OCI-LY3 (cell line): ENCODE results near the gene NUMBL.

Source experiments
- H2AFZ ChIP-seq: fragments of 200-600, 300-600 bp; shearing (Covaris generic); 2 replicates; pipeline ENCODE4 v1.6.0; 2014; ENCODE audit warnings: antibody characterized with exemption, low read depth, low read length
- H3K27ac ChIP-seq: fragments of 200-600, 300-600 bp; sonication (generic); 2 replicates; pipeline ENCODE4 v1.5.1; 2014; ENCODE audit warnings: mild to moderate bottlenecking, low read length, moderate library complexity, mixed read lengths
- H3K27me3 ChIP-seq: fragments of 200-600, 300-600 bp; sonication (generic); 2 replicates; pipeline ENCODE4 v1.6.1; 2014; ENCODE audit warnings: low read depth, low read length, mixed read lengths
- H3K36me3 ChIP-seq: fragments of 200-600, 300-600 bp; sonication (generic); replicated peaks from 2 replicates; pipeline ENCODE3; 2014; ENCODE audit warnings: low read depth, low read length, mixed read lengths
- H3K4me1 ChIP-seq: fragments of 300-600, 200-600 bp; sonication (generic); 2 replicates; pipeline ENCODE4 v1.6.1; 2014; ENCODE audit warnings: low read length, mixed read lengths
- H3K4me2 ChIP-seq: fragments of 200-600, 300-600 bp; sonication (generic); 2 replicates; pipeline ENCODE4 v1.6.1; 2014; ENCODE audit warnings: low read length, mixed read lengths
- H3K4me3 ChIP-seq: fragments of 300-600, 200-600 bp; sonication (generic); 2 replicates; pipeline ENCODE4 v1.5.1; 2014; ENCODE audit warnings: antibody characterized with exemption, mild to moderate bottlenecking, low read length, moderate library complexity
- H3K79me2 ChIP-seq: fragments of 300-600, 200-600 bp; shearing (Covaris generic); 2 replicates; pipeline ENCODE4 v1.6.1; 2014; ENCODE audit warnings: mild to moderate bottlenecking, low read length, mixed read lengths
- H3K9ac ChIP-seq: fragments of 300-600, 200-600 bp; shearing (Covaris generic); 2 replicates; pipeline ENCODE4 v1.6.0; 2014; ENCODE audit warnings: mild to moderate bottlenecking, low read length, moderate library complexity
- H3K9me3 ChIP-seq: fragments of 200-600, 300-600 bp; shearing (Covaris generic); 2 replicates; pipeline ENCODE4 v1.6.1; 2014; ENCODE audit warnings: low read length, mixed read lengths; ENCODE audit not compliant: insufficient read depth
- H4K20me1 ChIP-seq: fragments of 200-600, 300-600 bp; sonication (generic); 2 replicates; pipeline ENCODE4 v1.6.1; 2016; ENCODE audit warnings: low read length, mixed read lengths; ENCODE audit not compliant: insufficient read depth
- CTCF ChIP-seq: fragments of 200-600, 300-600 bp; sonication (generic); IDR thresholded peaks from 2 replicates; pipeline ENCODE4 v1.5.1; 2014; ENCODE audit warnings: antibody characterized with exemption, low read length, low read depth
- EZH2phosphoT487 ChIP-seq: fragments of 200-600 bp; shearing (Covaris generic); IDR thresholded peaks from 2 replicates; pipeline ENCODE4 v1.6.1; 2018; ENCODE audit warnings: antibody characterized with exemption, mixed run types, low read depth

NUMBL gene

DNA sequence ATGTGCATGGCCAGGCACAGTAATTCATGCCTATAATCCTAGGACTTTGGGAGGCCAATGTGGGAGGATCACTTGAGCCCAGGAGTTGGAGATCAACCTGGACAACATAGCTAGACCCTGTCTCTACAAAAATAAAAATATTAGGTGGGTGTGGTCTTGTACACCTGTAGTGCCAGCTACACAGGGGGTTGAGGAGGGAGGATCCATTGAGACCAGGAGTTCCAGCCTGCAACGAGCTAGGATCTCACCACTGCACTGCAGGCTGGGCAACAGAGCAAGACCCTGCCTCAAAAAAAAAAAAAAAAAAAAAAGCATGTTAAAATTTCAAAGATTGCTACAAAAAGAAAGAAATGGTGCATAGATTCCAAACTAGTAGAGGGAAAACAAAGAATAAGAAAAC, 52.1 kb downstream of the NUMBL start:
- no peaks in the 10 kb centered on the region for H4K20me1 ChIP-seq
- H3K9ac ChIP-seq, result no peak overlapping the region
- no peaks in the 10 kb centered on the region for H3K9me3 ChIP-seq
- no peaks in the 10 kb centered on the region for H3K36me3 ChIP-seq
- no peak overlapping the region for H3K4me2 ChIP-seq
- TF ChIP-seq CTCF (no peak), EZH2phosphoT487 (no peak)
- no peak overlapping the region for H3K4me3 ChIP-seq
- no peak overlapping the region for H3K27ac ChIP-seq
- no peak overlapping the region for H2AFZ ChIP-seq
- no peaks in the 10 kb centered on the region for H3K79me2 ChIP-seq
- peaks cover 12% of the 10 kb centered on the region; the same call in 1 of the 2 replicates for H3K27me3 ChIP-seq
- no peaks in the 10 kb centered on the region for H3K4me1 ChIP-seq

DNA sequence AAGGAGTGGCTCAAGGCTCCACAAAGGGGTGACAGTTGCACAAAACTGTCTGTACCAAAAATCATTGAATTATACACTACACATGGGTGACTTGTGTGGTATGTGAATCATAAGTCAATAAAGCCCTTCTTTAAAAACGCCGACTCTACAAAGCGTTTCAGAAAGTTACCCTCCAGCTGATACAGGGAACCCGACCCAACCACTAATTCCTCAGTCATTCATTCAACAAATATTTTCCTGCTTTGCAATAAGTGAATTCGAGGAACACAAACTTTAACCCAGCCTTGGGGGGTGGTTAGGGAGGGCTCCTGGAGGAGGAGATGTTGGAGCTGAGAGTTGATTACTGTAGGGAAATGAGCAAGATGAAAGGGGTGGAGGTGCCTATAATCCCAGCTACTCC, 57.2 kb downstream of the NUMBL start:
- H3K79me2 ChIP-seq, result no peaks in the 10 kb centered on the region
- TF ChIP-seq EZH2phosphoT487, result no peak
- no peak for TF ChIP-seq CTCF
- peaks cover 12% of the 10 kb centered on the region; the same call in 1 of the 2 replicates for H3K27me3 ChIP-seq
- H3K9ac ChIP-seq, result no peak overlapping the region
- H3K9me3 ChIP-seq, result no peaks in the 10 kb centered on the region
- no peak overlapping the region for H3K4me3 ChIP-seq
- H3K4me1 ChIP-seq, result no peaks in the 10 kb centered on the region
- H3K36me3 ChIP-seq, result no peaks in the 10 kb centered on the region
- H4K20me1 ChIP-seq, result no peaks in the 10 kb centered on the region
- no peak overlapping the region for H3K27ac ChIP-seq
- no peak overlapping the region for H3K4me2 ChIP-seq
- H2AFZ ChIP-seq, result no peak overlapping the region

DNA sequence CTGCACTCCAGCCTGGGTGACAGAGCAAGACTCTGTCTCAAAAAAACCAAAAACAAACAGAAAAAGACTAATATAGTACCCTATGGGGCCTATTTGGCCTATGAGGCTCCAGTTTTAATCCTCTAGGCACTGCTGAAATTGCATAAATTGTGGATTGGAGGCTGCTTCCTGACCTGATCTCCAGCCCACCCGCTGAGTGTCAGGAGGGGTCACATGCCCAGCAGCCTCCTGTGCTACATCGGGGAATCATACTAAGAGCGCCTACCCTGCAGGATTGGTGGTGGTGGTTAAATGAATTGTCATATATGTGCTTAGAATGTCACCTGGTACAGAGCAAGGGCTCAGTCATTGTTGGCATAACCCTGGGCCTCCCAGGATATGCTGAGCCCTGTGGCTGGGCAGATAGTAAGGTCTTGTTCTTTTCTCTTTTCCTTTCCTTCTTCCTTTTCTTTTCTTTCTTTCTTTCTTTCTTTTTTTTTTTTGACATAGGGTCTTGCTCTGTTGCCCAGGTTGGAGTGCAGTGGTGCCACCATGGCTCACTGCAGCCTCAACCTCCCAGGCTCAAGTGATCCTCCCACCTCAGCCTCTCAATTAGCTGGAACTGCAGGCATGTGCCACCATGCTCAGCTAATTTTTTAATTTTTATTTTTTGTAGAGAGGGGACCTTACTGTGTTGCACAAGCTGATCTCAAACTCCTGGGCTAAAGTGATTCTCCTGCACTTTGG, 58.0 kb downstream of the NUMBL start:
- Histone ChIP-seq H3K4me3 (no peak overlapping the region), H3K9ac (no peak overlapping the region), H3K79me2 (no peaks in the 10 kb centered on the region), H2AFZ (no peak overlapping the region), H3K36me3 (no peaks in the 10 kb centered on the region), H3K27me3 (peaks cover 12% of the 10 kb centered on the region; the same call in 1 of the 2 replicates), H3K4me2 (no peak overlapping the region), H3K27ac (no peak overlapping the region), H4K20me1 (no peaks in the 10 kb centered on the region), H3K9me3 (no peaks in the 10 kb centered on the region), H3K4me1 (no peaks in the 10 kb centered on the region)
- no peak for TF ChIP-seq EZH2phosphoT487
- TF ChIP-seq CTCF, result no peak

- H3K79me2 ChIP-seq, result no peaks in the 10 kb centered on the region
- no peaks in the 10 kb centered on the region for H3K4me1 ChIP-seq
- peaks cover 7% of the 10 kb centered on the region; the same call in 1 of the 2 replicates for H3K27me3 ChIP-seq
- TF ChIP-seq EZH2phosphoT487 (no peak), CTCF (no peak)
- H3K27ac ChIP-seq, result no peak overlapping the region
- no peak overlapping the region for H3K9ac ChIP-seq
- no peaks in the 10 kb centered on the region for H4K20me1 ChIP-seq
- H3K36me3 ChIP-seq, result no peaks in the 10 kb centered on the region
- H2AFZ ChIP-seq, result no peak overlapping the region
- no peak overlapping the region for H3K4me3 ChIP-seq
- H3K9me3 ChIP-seq, result no peaks in the 10 kb centered on the region
- no peak overlapping the region for H3K4me2 ChIP-seq
Measured at GRCh38 chr19:40630571-40631160, 59.8 kb downstream of the NUMBL start.
